Measurements from ENCODE around the gene RANBP1.
"Not testable (repeated sequence)": the region's sequence is repeated elsewhere in the genome, so short reads cannot be mapped to it uniquely, and the experiment has no call there.

RANBP1 gene

DNA sequence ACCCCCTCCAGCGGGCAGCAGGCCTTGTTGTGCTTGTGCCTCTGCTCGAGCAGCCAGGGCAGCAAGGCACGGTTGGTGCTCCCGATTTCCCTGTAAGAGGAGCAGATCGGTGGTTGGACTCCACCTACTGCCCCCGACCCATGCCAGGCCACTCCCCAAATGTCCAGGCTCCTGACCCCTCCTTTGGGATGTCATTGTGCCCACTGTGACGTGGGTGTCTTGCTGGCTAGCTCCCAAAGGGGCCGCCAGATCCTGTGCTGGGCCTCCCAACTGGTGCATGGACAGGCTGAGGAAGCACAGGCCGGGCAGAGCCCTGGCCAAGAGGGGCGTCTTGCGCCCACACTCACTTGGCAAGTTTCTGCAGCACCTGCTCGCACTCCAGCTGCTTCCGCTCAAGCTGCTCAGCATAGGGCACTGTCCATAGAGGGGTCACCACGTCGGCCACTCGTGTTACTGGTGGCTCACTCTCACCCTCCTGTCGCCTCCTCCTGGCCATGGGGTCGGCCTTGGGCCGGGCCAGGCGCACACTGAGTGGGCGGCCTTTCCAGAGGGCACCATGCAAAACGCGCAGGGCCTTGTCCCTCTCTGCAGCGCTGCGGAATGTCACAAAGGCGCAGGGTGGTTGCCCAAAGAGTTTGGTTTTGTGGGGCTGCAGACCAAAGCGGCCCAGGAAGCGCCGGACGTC lies at the start of gene RANBP1:
Gene RANBP1 (plus strand): TSS at position 414 of the 685 bp plus-strand sequence. CDS start 81 bp downstream, at position 495.
- DNase-seq (ENCODE audit: low read depth in 1 of 2, low spot score in 1 of 2) = no peak
- TF ChIP-seq JUND (IDR thresholded peaks at IDR 0.05; ENCODE audit: low read depth) = no peak
- in situ Hi-C loops (cut with HindIII; ENCODE audit: low pct_unique_long_range_greater_than_20kb, low sequenced_read_pairs) = no loop called here

- in situ Hi-C loops (cut with HindIII; ENCODE audit: low pct_unique_long_range_greater_than_20kb, low sequenced_read_pairs) = no loop called here
- DNase-seq (ENCODE audit: low read depth in 1 of 2, low spot score in 1 of 2) = no peak
- TF ChIP-seq JUND (IDR thresholded peaks at IDR 0.05; ENCODE audit: low read depth) = no peak
Measured at GRCh38 chr22:20066617-20067383, 49.1 kb upstream of the RANBP1 start.

DNA sequence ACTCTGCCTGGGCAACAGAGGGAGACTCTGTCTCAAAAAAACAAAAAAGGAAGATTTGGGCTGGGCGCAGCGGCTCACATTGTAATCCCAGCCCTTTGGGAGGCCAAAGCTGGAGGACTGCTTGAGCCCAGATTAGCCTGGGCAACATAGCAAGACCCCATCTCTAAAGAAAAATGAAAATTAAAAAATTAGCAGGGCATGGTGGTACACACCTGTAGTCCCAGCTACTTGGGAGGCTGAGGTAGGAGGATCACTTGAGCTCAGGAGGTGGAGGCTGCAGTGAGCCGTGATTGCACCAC lies 48.6 kb upstream of the RANBP1 start:
- DNase-seq (ENCODE audit: low read depth in 1 of 2, low spot score in 1 of 2); in situ Hi-C loops (cut with HindIII; ENCODE audit: low pct_unique_long_range_greater_than_20kb, low sequenced_read_pairs): not testable (repeated sequence)

GRCh38 chr22:20068640-20069039 lies 47.3 kb upstream of the RANBP1 start:
- DNase-seq (ENCODE audit: low read depth in 1 of 2, low spot score in 1 of 2) = no peak
- in situ Hi-C loops (cut with HindIII; ENCODE audit: low pct_unique_long_range_greater_than_20kb, low sequenced_read_pairs) = no loop called here
- no peak for TF ChIP-seq JUND (IDR thresholded peaks at IDR 0.05; ENCODE audit: low read depth)

GRCh38 chr22:20069331-20070042 lies 46.4 kb upstream of the RANBP1 start:
- no peak for TF ChIP-seq JUND (IDR thresholded peaks at IDR 0.05; ENCODE audit: low read depth)
- no peak for DNase-seq (ENCODE audit: low read depth in 1 of 2, low spot score in 1 of 2)
- in situ Hi-C loops (cut with HindIII; ENCODE audit: low pct_unique_long_range_greater_than_20kb, low sequenced_read_pairs) = no loop called here

DNA sequence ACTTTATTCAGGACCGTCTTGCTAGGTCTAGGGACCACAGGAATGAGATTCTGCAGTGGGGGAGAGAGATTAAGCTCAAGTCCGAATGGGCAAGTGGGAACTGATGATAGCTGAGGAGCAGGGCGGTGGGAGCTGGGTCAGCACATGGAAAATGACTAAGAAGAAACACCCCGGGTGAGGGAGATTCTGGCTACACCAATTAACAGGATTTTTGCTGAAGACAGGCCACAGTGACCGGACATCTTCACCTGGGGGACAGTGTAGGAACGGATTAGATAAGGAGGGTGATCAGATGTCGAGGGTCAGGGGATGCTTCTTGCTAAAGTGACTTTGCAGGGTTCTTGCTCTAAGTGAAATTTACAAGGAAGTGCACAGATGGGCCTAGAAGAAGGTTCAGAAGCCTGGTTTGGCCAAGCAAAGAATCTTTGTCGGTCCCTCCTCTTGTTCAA lies 44.4 kb upstream of the RANBP1 start:
- no peak for DNase-seq (ENCODE audit: low read depth in 1 of 2, low spot score in 1 of 2)
- no peak for TF ChIP-seq JUND (IDR thresholded peaks at IDR 0.05; ENCODE audit: low read depth)
- in situ Hi-C loops (cut with HindIII; ENCODE audit: low pct_unique_long_range_greater_than_20kb, low sequenced_read_pairs) = no loop called here

- TF ChIP-seq JUND (IDR thresholded peaks at IDR 0.05; ENCODE audit: low read depth) = no peak
- in situ Hi-C loops (cut with HindIII; ENCODE audit: low pct_unique_long_range_greater_than_20kb, low sequenced_read_pairs) = no loop called here
- DNase-seq (ENCODE audit: low read depth in 1 of 2, low spot score in 1 of 2) = peak in 1 of 2 experiments; percentile 14
Measured at GRCh38 chr22:20076627-20077172, 39.2 kb upstream of the RANBP1 start.

DNA sequence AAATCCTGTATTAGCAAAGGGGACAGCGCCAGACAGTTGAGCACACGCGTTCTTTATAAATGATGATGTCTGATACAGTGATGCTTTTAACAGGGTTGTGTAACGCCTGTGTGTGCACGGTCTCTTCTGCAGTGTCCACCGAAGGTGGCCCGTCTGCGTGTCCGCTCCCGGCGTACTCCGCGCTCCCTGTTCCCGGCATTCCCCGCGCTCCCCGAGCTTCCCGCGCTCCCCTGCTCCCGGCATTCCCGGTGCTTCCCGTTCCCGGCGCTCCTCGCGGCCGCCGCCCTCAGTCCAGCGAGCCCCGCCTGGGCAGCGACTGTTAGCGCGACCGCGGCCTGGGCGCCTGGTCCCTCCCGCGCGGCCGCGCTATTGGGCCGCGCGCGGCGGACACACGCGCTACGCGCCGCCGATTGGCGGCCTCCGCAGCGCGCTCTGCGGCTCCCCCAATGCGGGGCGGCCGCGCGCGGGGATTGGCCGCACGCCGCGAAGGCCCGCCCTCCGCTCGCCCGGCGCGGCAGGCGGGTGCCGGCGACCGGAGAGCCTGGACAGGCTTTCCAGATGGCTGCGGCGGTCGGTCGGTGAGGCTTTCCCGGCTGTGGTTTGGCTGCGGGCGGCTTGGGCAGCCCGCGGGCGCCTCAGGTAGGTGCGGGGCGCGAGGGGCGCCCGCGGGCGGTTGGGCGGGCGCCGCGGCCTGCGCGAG lies 36.0 kb upstream of the RANBP1 start, which contains the start of gene DGCR8:
Gene DGCR8 (plus strand): TSS at position 497 of the 700 bp plus-strand sequence. CDS start 5,723 bp downstream, outside the sequence.
- TF ChIP-seq JUND (IDR thresholded peaks at IDR 0.05; ENCODE audit: low read depth) = no peak
- in situ Hi-C loops (cut with HindIII; ENCODE audit: low pct_unique_long_range_greater_than_20kb, low sequenced_read_pairs) = no loop called here
- DNase-seq (ENCODE audit: low read depth in 1 of 2, low spot score in 1 of 2) = peak; percentile 91 to 96

DNA sequence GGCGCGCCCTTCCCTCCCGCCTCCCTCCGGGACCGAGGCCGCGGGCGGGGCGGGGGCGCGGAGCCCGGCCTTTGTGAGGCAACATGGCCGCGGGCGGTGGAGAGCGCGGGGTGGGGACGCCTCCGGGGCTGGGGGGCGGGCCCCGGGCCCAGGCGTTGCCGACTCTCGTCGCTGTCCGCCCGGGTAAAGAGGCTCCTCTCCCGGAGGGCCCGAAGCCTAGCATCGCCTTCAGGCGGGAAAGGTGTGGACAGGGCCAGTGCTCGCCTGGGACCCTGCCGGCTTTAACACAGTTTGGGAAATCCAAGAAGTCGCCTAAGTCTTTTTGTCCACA lies 35.5 kb upstream of the RANBP1 start:
- in situ Hi-C loops (cut with HindIII; ENCODE audit: low pct_unique_long_range_greater_than_20kb, low sequenced_read_pairs) = no loop called here
- peak in 1 of 2 experiments; percentile 44 for DNase-seq (ENCODE audit: low read depth in 1 of 2, low spot score in 1 of 2)

DNA sequence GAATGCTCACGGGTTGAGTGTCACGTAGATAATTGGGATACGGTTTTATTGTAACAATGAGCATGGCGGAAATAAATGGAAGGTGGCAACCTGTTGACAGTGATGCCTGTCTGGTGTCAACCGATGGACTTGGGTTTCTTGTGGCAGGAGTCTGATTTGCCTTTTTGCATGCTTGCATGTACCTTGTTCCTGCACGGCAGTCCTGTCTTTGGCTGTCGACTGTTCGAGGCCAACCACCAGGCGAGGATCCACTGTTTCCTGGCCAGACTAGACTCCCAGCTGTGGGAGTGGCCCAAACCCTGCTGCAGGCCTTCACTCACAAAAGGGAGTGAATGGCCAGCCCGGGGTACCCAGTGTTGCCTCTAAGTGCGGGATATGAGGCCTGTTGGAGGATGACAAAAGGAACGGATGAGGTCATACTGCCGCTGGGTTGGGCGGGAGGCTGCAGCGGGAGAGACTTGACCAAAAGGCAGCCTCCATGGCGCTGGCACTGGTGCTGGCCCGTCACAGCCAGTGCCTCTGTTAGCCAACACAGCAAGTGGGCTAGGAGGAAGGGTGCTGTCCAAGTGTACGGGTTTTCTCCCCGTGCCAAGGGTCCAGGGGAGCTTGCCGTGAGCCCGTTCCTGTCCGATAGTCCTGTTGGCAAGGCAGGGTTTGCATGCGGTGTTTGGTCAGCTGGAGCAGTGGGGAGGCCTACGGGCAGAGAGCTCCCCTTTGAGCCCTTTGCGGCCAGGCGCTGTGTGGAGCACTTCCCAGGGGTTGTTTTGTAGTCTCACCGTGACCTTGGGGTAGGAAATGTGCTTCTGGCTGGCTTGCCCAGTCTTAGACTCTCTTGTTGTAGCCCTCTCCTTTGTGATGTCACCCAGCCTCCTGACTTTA lies 34.9 kb upstream of the RANBP1 start:
- TF ChIP-seq JUND (IDR thresholded peaks at IDR 0.05; ENCODE audit: low read depth) = no peak
- in situ Hi-C loops (cut with HindIII; ENCODE audit: low pct_unique_long_range_greater_than_20kb, low sequenced_read_pairs) = no loop called here
- DNase-seq (ENCODE audit: low read depth in 1 of 2, low spot score in 1 of 2) = peak in 1 of 2 experiments; percentile 56

More for the DNA sequence above, 35.5 kb upstream of the RANBP1 start:
- TF ChIP-seq JUND (IDR thresholded peaks at IDR 0.05; ENCODE audit: low read depth) = no peak

DNA sequence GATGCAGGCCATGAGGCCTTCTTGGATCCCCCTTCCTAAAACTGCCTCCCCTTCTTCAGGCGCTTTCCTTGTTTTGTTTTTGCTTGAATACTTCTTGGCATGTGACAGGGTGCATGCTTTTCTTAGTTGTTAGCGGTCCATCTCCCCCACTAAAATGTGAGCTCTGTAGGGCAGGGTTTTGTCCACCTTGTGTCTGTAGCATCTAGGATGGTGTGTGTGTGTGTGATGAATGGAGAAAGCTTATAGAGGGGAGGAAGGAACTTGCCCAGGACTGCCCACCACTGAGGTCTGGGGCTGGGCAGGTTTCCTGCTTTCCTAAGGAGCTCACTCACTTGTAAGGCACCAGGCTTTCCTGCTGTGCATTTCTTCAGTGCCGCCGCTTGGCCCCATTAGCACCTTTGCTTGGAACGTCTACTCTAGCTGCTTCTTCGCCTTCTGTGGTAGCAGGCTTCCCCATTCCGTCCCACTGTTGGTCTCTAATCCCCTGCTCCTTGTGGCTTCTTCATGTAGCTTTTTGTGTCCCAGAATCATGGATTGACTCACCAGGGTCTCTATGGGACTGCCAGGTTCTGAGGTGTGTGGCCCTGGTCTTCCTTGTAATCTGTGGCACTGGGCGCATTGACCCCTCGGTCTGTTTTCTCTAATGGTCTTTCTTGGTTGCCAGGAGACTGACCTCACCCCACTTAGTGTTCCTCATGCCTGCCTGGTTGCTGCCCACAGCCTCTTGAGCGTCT lies 32.6 kb upstream of the RANBP1 start:
- no peak for TF ChIP-seq JUND (IDR thresholded peaks at IDR 0.05; ENCODE audit: low read depth)
- in situ Hi-C loops (cut with HindIII; ENCODE audit: low pct_unique_long_range_greater_than_20kb, low sequenced_read_pairs) = no loop called here

More for the DNA sequence above, 32.6 kb upstream of the RANBP1 start:
- no peak for DNase-seq (ENCODE audit: low read depth in 1 of 2, low spot score in 1 of 2)

All from T47D (cell line).